ENCODE results near the gene MFAP3L. TPM values are rescaled to one million over a fixed set of nuclear protein-coding genes. Genes with fewer than 3 reads are reported as not detected.

MFAP3L gene
- total and polyA plus RNA-seq, 2 donors (not counting 1 experiment from before 2014, with no cell fraction given), result 0.49 to 0.50 TPM

DNA sequence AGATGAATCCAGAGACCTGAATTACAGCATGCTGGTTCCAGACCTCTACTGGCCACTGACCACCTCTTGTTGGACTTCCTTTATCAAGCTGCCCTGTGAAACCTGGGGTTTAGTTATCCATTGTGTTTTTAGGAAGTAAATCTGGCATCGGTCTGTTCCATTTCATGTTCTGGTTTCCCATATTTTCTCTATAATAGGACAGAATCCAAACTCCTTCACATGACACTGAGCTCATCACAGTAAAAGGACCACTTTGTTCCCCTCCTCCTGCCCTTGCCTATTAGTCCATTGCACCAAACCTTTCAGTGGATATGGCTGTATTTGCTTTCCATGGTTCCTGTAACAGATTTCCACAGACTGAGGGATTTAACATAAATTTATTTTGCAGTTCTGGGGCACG is 4.0 kb downstream of the MFAP3L start:
- no peaks in the 10 kb centered on the region for H3K4me1 ChIP-seq (ENCODE audit: control insufficient read depth, extremely low read depth, insufficient read depth, low read length)
- no peak overlapping the region for H3K9ac ChIP-seq (ENCODE audit: insufficient read depth, low read length)
- H3K4me3 ChIP-seq (replicated peaks in 1 of 4; ENCODE audit: control extremely low read depth in 1 of 4, insufficient read depth in 1 of 4, low read depth in 3 of 4, low read length in 4 of 4), result no peak overlapping the region
- TF ChIP-seq, protein P1, sequence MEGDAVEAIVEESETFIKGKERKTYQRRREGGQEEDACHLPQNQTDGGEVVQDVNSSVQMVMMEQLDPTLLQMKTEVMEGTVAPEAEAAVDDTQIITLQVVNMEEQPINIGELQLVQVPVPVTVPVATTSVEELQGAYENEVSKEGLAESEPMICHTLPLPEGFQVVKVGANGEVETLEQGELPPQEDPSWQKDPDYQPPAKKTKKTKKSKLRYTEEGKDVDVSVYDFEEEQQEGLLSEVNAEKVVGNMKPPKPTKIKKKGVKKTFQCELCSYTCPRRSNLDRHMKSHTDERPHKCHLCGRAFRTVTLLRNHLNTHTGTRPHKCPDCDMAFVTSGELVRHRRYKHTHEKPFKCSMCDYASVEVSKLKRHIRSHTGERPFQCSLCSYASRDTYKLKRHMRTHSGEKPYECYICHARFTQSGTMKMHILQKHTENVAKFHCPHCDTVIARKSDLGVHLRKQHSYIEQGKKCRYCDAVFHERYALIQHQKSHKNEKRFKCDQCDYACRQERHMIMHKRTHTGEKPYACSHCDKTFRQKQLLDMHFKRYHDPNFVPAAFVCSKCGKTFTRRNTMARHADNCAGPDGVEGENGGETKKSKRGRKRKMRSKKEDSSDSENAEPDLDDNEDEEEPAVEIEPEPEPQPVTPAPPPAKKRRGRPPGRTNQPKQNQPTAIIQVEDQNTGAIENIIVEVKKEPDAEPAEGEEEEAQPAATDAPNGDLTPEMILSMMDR (conservative IDR thresholded peaks at IDR 0.05 in 1 of 2, IDR thresholded peaks at IDR 0.05 in 1 of 2; ENCODE audit: low read depth in 1 of 2, low read length in 2 of 2), result no peak
- no peak for TF ChIP-seq EZH2 (IDR thresholded peaks at IDR 0.05; ENCODE audit: low read length, missing control alignments)
- no peak for DNase-seq (ENCODE audit: low read depth in 2 of 2)
- H3K79me2 ChIP-seq (ENCODE audit: control insufficient read depth, insufficient read depth, low read length), result no peaks in the 10 kb centered on the region
- no peak overlapping the region for H3K27ac ChIP-seq (ENCODE audit: insufficient read depth, low read length)
- H3K27me3 ChIP-seq (ENCODE audit: control insufficient read depth, insufficient read depth, low read length), result peaks cover 12% of the 10 kb centered on the region
- no peaks in the 10 kb centered on the region for H3K36me3 ChIP-seq (ENCODE audit: control insufficient read depth, insufficient read depth, low read length)
- H4K20me1 ChIP-seq (ENCODE audit: control insufficient read depth, extremely low read depth, insufficient read depth, low read length), result no peaks in the 10 kb centered on the region
- H3K4me2 ChIP-seq (ENCODE audit: extremely low read depth, insufficient read depth, low read length), result no peak overlapping the region
- H3K9me3 ChIP-seq (ENCODE audit: control insufficient read depth, insufficient read depth, low read depth, low read length), result no peaks in the 10 kb centered on the region
- no peak overlapping the region for H2AFZ ChIP-seq (ENCODE audit: low read length)

DNA sequence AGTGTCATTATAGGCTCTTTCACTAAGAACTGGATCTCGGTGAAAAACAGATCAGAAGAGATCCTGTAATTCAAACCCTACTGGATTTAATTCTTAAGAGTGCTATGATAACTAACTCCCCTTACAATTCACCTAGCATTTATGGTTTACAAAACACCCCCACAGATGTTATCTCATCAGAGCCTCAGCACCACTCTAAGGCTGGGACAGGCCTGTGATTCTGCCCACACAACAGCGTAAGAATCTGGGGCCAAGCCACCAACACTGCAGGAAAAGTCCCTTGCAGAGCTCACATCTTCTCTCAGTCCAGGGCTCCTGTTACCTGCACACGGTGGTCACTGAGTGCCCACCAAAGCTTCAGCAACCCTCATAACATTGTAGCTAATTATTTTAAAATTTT is 8.9 kb downstream of the MFAP3L start:
- TF ChIP-seq, protein P1 (conservative IDR thresholded peaks at IDR 0.05 in 1 of 2, IDR thresholded peaks at IDR 0.05 in 1 of 2; ENCODE audit: low read depth in 1 of 2, low read length in 2 of 2), result no peak
- TF ChIP-seq EZH2 (IDR thresholded peaks at IDR 0.05; ENCODE audit: low read length, missing control alignments), result no peak
- no peaks in the 10 kb centered on the region for H3K36me3 ChIP-seq (ENCODE audit: control insufficient read depth, insufficient read depth, low read length)
- H3K4me2 ChIP-seq (ENCODE audit: extremely low read depth, insufficient read depth, low read length), result no peak overlapping the region
- no peak overlapping the region for H3K27ac ChIP-seq (ENCODE audit: insufficient read depth, low read length)
- DNase-seq (ENCODE audit: low read depth in 2 of 2), result no peak
- no peak overlapping the region for H3K9ac ChIP-seq (ENCODE audit: insufficient read depth, low read length)
- H4K20me1 ChIP-seq (ENCODE audit: control insufficient read depth, extremely low read depth, insufficient read depth, low read length), result no peaks in the 10 kb centered on the region
- H3K79me2 ChIP-seq (ENCODE audit: control insufficient read depth, insufficient read depth, low read length), result no peaks in the 10 kb centered on the region
- H3K4me3 ChIP-seq (replicated peaks in 1 of 4; ENCODE audit: control extremely low read depth in 1 of 4, insufficient read depth in 1 of 4, low read depth in 3 of 4, low read length in 4 of 4), result no peak overlapping the region
- H3K27me3 ChIP-seq (ENCODE audit: control insufficient read depth, insufficient read depth, low read length), result no peaks in the 10 kb centered on the region
- no peaks in the 10 kb centered on the region for H3K4me1 ChIP-seq (ENCODE audit: control insufficient read depth, extremely low read depth, insufficient read depth, low read length)
- no peaks in the 10 kb centered on the region for H3K9me3 ChIP-seq (ENCODE audit: control insufficient read depth, insufficient read depth, low read depth, low read length)
- H2AFZ ChIP-seq (ENCODE audit: low read length), result no peak overlapping the region

DNA sequence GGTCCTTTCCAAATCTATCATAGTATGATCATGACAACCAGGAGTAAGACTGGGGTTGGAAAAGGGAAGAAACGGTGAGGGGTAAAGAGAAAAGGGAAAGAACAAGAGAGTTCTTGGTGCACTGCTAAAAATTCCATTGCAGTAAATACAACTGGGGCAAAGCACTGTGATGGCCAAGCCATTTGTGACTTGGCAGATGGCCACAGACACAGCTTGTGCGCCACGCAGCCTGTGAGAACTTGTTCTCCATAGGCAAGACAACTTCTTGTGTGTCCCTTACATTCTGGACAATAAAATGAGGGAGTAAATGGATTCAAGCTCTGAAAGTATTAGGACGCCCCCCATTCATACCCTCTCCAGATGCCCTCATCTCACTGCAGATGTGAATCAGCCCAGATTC is 10.9 kb downstream of the MFAP3L start:
- Histone ChIP-seq H3K79me2 (ENCODE audit: control insufficient read depth, insufficient read depth, low read length) (no peaks in the 10 kb centered on the region), H3K27ac (ENCODE audit: insufficient read depth, low read length) (no peak overlapping the region), H3K36me3 (ENCODE audit: control insufficient read depth, insufficient read depth, low read length) (no peaks in the 10 kb centered on the region), H3K9me3 (ENCODE audit: control insufficient read depth, insufficient read depth, low read depth, low read length) (no peaks in the 10 kb centered on the region), H3K4me3 (replicated peaks in 1 of 4; ENCODE audit: control extremely low read depth in 1 of 4, insufficient read depth in 1 of 4, low read depth in 3 of 4, low read length in 4 of 4) (no peak overlapping the region), H3K9ac (ENCODE audit: insufficient read depth, low read length) (no peak overlapping the region), H3K4me1 (ENCODE audit: control insufficient read depth, extremely low read depth, insufficient read depth, low read length) (no peaks in the 10 kb centered on the region), H3K4me2 (ENCODE audit: extremely low read depth, insufficient read depth, low read length) (no peak overlapping the region), H3K27me3 (ENCODE audit: control insufficient read depth, insufficient read depth, low read length) (no peaks in the 10 kb centered on the region), H2AFZ (ENCODE audit: low read length) (no peak overlapping the region), H4K20me1 (ENCODE audit: control insufficient read depth, extremely low read depth, insufficient read depth, low read length) (no peaks in the 10 kb centered on the region)
- TF ChIP-seq, protein P1 (conservative IDR thresholded peaks at IDR 0.05 in 1 of 2, IDR thresholded peaks at IDR 0.05 in 1 of 2; ENCODE audit: low read depth in 1 of 2, low read length in 2 of 2), result no peak
- no peak for TF ChIP-seq EZH2 (IDR thresholded peaks at IDR 0.05; ENCODE audit: low read length, missing control alignments)
- DNase-seq (ENCODE audit: low read depth in 2 of 2), result no peak

Data from fibroblast of lung (primary cell).